HG03025 (cell line): ENCODE results near the gene DDX17.

ENCODE experiments used
- ATAC-seq: cut with Tn5 transposase; IDR thresholded peaks from one replicate; pipeline ENCODE4 v1.9.1; 2021; ENCODE audit warnings: mild to moderate bottlenecking, moderate library complexity; ENCODE audit not compliant: unreplicated experiment, low FRiP score

The DDX17 gene

GRCh38 chr22:38451864-38452263 is 54.2 kb downstream of the DDX17 start:
- no peak for ATAC-seq

GRCh38 chr22:38451404-38451803 is 54.7 kb downstream of the DDX17 start:
- no peak for ATAC-seq

- ATAC-seq, result no peak
Measured at GRCh38 chr22:38450234-38450797, 55.8 kb downstream of the DDX17 start.

DNA sequence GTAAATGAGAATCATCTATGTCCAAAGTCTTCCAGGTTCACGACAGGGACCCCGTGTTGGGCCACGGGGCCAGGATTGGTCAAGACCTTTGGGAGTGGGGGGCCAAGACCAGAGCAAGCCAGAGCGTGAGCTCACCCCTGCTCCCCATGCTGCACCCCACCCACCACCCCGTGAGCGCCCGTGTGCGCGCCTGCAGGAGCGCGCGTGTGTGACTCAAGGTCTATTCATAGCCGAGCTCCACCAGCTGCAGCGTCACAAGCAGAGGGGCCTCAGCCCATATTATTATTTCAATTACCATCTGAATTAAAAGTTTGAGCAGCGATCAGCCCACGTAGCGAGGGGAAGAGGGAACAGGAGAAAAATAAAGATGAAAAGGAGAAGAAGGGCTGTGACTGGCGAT is 56.3 kb downstream of the DDX17 start:
- no peak for ATAC-seq

- no peak for ATAC-seq
Measured at GRCh38 chr22:38448945-38449745, 57.0 kb downstream of the DDX17 start.

GRCh38 chr22:38446018-38446601 is 60.0 kb downstream of the DDX17 start:
- no peak for ATAC-seq

GRCh38 chr22:38444783-38445182 is 61.3 kb downstream of the DDX17 start:
- no peak for ATAC-seq

DNA sequence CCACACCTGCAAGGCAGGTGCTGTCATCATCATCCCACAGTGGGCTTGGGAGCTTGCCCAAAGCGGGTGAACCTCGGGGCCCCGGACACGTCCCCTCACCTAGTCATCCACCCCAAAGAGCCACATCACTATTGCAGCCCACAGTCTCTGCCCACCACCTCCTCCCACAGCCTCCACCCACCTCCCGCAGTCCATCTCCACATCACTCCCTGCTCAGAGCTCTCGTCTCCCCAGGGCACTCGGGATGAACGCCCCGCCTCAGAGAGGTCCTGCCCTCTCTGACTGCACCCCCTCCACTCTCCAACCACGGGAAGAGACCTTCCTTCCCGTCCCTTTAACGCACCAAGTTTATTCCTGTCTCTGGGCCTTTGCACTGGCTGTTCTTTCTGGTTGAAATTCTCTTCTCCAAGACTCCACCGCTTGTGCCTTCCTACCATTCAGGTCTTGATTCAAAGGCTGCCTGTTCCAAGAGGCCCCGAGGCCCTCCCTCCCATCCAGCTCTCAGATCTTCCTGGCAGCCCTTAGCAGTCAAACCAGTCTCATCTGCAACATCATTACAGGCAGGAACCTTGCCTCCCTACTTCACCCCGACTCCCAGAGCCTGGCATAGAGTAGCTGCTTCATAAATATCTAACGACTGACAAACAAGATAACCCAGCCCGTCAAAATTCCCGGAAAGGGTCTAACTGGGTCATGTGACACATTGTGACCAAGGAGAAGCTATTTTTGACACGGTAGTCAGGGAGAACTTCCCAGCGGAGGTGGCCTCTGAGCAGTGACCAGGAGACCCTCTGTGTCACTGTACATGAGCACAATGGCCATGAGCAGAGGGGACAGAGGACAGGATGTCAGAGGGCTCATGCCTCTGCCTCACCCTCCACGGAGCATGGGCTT is 62.2 kb downstream of the DDX17 start:
- ATAC-seq, result no peak

- no peak for ATAC-seq
Measured at GRCh38 chr22:38442967-38443627, 63.0 kb downstream of the DDX17 start.

- ATAC-seq, result no peak
Measured at GRCh38 chr22:38441620-38442287, 64.4 kb downstream of the DDX17 start.

- no peak for ATAC-seq
Measured at GRCh38 chr22:38440747-38441350, 65.3 kb downstream of the DDX17 start.

DNA sequence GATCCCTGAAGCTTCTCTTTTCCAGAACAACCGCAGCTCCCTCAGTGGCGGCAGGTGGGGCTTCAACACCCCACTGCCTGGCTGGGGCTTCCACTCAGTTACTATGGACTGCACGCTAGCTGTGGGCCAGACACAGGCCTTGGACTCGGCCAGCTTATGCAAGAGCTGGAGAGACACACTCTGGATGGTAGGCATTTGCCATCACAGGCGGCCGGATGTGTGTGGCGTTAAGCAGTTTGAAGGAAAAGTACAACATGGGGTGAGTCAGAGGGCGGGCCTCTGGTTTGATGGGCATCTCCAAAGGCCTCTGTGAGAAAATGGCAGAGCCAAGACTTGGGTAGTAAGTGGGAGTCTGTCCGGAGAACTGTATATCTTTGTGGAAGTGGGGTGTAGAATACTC is 68.7 kb downstream of the DDX17 start:
- no peak for ATAC-seq

GRCh38 chr22:38436629-38437395 is 69.3 kb downstream of the DDX17 start:
- no peak for ATAC-seq

DNA sequence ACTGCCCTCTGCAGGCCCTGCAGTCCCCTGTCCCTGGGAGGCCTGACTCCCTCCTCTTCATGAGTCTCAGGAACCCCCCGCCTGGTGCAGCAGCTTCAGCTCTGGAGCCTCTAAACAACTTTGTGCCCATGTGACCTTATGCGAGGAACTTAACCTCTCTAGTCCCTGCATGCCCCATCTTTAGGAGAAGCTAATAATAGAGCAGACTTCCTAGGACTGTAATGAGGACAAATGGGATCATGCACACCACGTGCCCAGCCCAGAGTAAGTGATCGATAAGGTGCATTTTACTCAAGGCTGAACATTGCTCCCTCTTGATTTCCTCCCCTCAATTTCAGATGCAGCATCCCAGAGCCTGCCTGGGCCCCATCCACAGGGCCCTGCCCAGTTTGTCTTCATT is 70.1 kb downstream of the DDX17 start:
- no peak for ATAC-seq

GRCh38 chr22:38435010-38435409 is 71.1 kb downstream of the DDX17 start:
- ATAC-seq, result no peak

DNA sequence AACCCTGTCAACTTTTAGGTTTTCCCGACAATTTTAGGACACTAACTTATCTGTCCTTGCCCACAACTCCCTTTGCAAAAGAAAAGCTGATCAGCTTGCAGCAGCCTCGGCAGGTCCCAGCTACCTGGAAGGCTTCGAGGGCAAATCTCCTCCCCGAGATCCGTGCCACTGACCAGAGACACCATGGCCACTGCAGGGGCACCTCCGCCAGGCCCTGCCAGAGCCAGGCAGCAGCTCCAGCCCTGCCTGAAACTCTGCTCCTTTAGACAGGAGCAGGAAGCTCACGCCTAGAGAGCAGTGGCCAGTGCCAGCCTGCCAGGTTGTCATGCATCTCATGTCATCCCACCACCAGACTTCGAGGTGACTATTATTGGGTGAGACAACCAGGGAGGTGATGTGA is 72.2 kb downstream of the DDX17 start:
- ATAC-seq, result no peak
